A673 (cell line): ENCODE results near the gene EFHD2. TPM values are rescaled to one million over a fixed set of nuclear protein-coding genes. Genes with fewer than 3 reads are reported as not detected.
"Not testable (repeated sequence)": the region's sequence is repeated elsewhere in the genome, so short reads cannot be mapped to it uniquely, and the experiment has no call there.

Experiments
- BruUV-seq: library from RNA; stranded (reverse); fragments of 400-500 nt; replicated peaks from 2 replicates; lab custom pipeline; 2021; lab: Mats Ljungman, UMichigan
- CTCF ChIA-PET: fragments of 300-600 bp; sonication (Branson Sonifier 250); formaldehyde crosslinking; loops from one replicate; lab custom pipeline; 2022; ENCODE audit warnings: antibody characterized with exemption; lab: Charles Lee
- POLR2A ChIA-PET: fragments of 300-600 bp; sonication (Branson Sonifier 250); formaldehyde crosslinking; loops from one replicate; lab custom pipeline; 2022; ENCODE audit warnings: antibody characterized with exemption; ENCODE audit not compliant: low non-redundant PET; lab: Charles Lee
- DNase-seq: peaks from one replicate; pipeline ENCODE4 v3.0.0-alpha.2; 2015; ENCODE audit warnings: low spot score
- H3K27ac ChIP-seq: fragments of 200-600 bp; sonication (generic); 2 replicates; pipeline ENCODE4 v1.5.1; 2016; ENCODE audit warnings: mixed run types, low read depth, mild to moderate bottlenecking, mixed read lengths, antibody characterized with exemption, low read length; ENCODE audit not compliant: poor library complexity, severe bottlenecking
- H3K27me3 ChIP-seq: fragments of 200-600 bp; sonication (generic); replicated peaks from 2 replicates; pipeline ENCODE4 v1.6.1; 2017; ENCODE audit warnings: mixed run types, low read depth, mild to moderate bottlenecking, mixed read lengths, antibody characterized with exemption, low read length; ENCODE audit not compliant: insufficient read depth, poor library complexity
- H3K36me3 ChIP-seq: fragments of 200-600 bp; sonication (generic); 2 replicates; pipeline ENCODE4 v1.6.1; 2016; ENCODE audit warnings: mixed run types, mild to moderate bottlenecking, mixed read lengths, antibody characterized with exemption, low read length; ENCODE audit not compliant: insufficient read depth, poor library complexity, severe bottlenecking
- H3K4me1 ChIP-seq: fragments of 200-600 bp; sonication (generic); 2 replicates; pipeline ENCODE4 v1.6.1; 2017; ENCODE audit warnings: mixed run types, mild to moderate bottlenecking, mixed read lengths, antibody characterized with exemption, low read length; ENCODE audit not compliant: insufficient read depth, poor library complexity, severe bottlenecking
- H3K4me3 ChIP-seq: fragments of 200-600 bp; sonication (generic); 2 replicates; pipeline ENCODE4 v1.5.1; 2016; ENCODE audit warnings: low read depth, mixed run types, mild to moderate bottlenecking, mixed read lengths, low read length; ENCODE audit not compliant: poor library complexity, severe bottlenecking
- H3K9me3 ChIP-seq: fragments of 200-600 bp; sonication (generic); 2 replicates; pipeline ENCODE4 v1.6.1; 2016; ENCODE audit warnings: mixed run types, low read depth, mild to moderate bottlenecking, mixed read lengths, antibody characterized with exemption, low read length; ENCODE audit not compliant: poor library complexity, severe bottlenecking
- EZH2 ChIP-seq: fragments of 200-600 bp; sonication (generic); IDR thresholded peaks from 2 replicates; pipeline ENCODE4 v1.6.1; 2017; ENCODE audit warnings: borderline replicate concordance, low read depth, mild to moderate bottlenecking, mixed read lengths, antibody characterized with exemption, low read length; ENCODE audit not compliant: poor library complexity, severe bottlenecking
- intact Hi-C: fragments of 100-400 bp; cut with micrococcal nuclease; formaldehyde crosslinking; loops from one replicate; pipeline ENCODE4 v1.10.0; 2022; ENCODE audit not compliant: unreplicated experiment
- total RNA-seq: library from RNA; stranded (reverse); gene quantifications from 2 replicates; pipeline ENCODE4 v1.2.3, GENCODE V29; 2021
- TF ChIP-seq, protein P1 (sequence below): fragments of 300-800, 200-600 bp; sonication (generic); conservative IDR thresholded peaks from 2 replicates; pipeline ENCODE4 v1.5.1; 2017; ENCODE audit warnings: low read depth, mild to moderate bottlenecking, antibody characterized with exemption, low read length, moderate library complexity, mixed read lengths

EFHD2 gene
- total RNA-seq, 1 experiment from 2014 or later = 32.5 TPM

GRCh38 chr1:15378729-15379128 lies 31.0 kb upstream of the EFHD2 start:
- Histone ChIP-seq H3K27me3 (no peaks in the 10 kb centered on the region), H3K27ac (no peak overlapping the region), H3K4me3 (no peak overlapping the region), H3K36me3 (no peaks in the 10 kb centered on the region), H3K4me1 (no peaks in the 10 kb centered on the region), H3K9me3 (no peaks in the 10 kb centered on the region)
- CTCF ChIA-PET = no interaction called here
- BruUV-seq = no TSS peak
- POLR2A ChIA-PET = no interaction called here
- no peak for DNase-seq
- TF ChIP-seq, protein P1, sequence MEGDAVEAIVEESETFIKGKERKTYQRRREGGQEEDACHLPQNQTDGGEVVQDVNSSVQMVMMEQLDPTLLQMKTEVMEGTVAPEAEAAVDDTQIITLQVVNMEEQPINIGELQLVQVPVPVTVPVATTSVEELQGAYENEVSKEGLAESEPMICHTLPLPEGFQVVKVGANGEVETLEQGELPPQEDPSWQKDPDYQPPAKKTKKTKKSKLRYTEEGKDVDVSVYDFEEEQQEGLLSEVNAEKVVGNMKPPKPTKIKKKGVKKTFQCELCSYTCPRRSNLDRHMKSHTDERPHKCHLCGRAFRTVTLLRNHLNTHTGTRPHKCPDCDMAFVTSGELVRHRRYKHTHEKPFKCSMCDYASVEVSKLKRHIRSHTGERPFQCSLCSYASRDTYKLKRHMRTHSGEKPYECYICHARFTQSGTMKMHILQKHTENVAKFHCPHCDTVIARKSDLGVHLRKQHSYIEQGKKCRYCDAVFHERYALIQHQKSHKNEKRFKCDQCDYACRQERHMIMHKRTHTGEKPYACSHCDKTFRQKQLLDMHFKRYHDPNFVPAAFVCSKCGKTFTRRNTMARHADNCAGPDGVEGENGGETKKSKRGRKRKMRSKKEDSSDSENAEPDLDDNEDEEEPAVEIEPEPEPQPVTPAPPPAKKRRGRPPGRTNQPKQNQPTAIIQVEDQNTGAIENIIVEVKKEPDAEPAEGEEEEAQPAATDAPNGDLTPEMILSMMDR = no peak
- TF ChIP-seq EZH2 = no peak
- intact Hi-C loops = no loop called here

DNA sequence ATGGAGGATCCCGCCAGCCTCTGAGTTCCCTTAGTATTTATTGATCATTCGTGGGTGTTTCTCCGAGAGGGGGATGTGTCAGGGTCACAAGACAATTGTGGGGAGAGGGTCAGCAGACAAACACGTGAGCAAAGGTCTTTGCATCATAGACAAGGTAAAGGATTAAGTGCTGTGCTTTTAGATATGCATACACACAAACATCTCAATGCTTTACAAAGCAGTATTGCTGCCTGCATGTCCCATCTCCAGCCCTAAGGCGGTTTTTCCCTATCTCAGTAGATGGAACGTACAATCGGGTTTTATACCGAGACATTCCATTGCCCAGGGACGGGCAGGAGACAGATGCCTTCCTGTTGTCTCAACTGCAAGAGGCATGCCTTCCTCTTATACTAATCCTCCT lies 30.5 kb upstream of the EFHD2 start:
- H3K27ac ChIP-seq, H3K4me1 ChIP-seq, intact Hi-C loops, H3K27me3 ChIP-seq, POLR2A ChIA-PET, DNase-seq, H3K9me3 ChIP-seq, H3K36me3 ChIP-seq, CTCF ChIA-PET, BruUV-seq, H3K4me3 ChIP-seq: not testable (repeated sequence)

DNA sequence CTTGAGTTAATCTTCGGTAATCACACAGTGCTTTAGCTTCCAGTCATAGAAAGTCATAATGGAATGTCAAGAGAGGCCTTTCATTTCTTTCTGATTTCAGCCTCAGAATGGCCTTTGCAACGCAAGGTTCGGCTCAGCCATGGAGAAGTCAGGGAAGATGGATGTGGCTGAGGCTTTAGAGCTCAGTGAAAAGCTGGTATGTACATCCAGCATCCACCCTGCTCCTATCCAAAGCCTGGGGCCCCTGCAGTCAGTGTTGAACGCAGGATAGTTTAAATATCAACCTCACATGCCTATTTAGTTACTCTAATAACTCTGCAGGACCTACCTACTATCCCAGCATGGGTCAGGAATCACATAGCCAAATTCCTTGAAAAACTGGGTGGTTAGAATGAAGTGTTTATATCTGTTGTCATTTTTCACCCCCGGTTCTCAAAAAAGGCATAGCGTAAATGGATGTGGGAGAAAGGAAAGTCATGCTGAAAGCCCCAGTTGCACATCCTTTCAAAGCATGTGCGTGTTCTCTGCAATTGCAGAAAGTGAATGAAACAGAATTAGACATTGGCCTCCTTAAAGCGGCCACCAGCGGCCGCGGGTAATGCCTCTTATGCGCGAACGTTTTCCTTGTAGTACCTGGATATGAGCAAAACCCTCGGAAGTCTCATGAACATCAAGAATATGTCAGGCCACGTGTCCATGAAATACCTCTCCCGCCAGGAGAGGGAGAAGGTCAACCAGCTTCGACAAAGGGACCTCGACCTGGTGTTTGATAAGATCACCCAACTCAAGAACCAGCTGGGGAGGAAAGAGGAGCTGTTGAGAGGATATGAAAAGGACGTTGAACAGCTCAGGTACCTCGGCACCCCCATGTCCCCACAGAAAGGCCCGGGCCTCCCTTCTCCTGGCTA lies 28.8 kb upstream of the EFHD2 start:
- Histone ChIP-seq H3K4me1 (peaks cover 3% of the 10 kb centered on the region), H3K9me3 (no peaks in the 10 kb centered on the region), H3K27ac (no peak overlapping the region), H3K4me3 (no peak overlapping the region), H3K27me3 (no peaks in the 10 kb centered on the region), H3K36me3 (no peaks in the 10 kb centered on the region)
- ChIA-PET POLR2A (no interaction called here), CTCF (no interaction called here)
- TF ChIP-seq, protein P1 = no peak
- no peak for TF ChIP-seq EZH2
- BruUV-seq = no TSS peak
- intact Hi-C loops = no loop called here
- no peak for DNase-seq

DNA sequence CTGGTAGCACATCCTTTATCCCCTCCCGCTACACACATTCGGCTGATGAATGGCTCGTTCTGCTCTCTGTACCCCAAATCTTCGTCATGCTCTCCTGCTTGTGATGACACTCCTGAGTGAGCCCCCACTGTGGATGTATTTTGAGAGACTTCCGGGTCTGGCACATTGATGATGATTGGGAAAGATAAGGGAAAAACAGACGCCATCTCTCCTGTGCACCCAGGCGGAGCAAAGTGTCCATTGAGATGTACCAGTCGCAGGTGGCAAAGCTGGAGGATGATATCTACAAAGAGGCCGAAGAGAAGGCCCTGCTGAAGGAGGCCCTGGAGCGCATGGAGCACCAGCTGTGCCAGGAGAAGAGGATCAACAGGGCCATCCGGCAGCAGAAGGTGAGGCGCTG lies 27.9 kb upstream of the EFHD2 start:
- peaks cover 3% of the 10 kb centered on the region for H3K4me1 ChIP-seq
- no peak for TF ChIP-seq EZH2
- H3K9me3 ChIP-seq = no peaks in the 10 kb centered on the region
- H3K27me3 ChIP-seq = no peaks in the 10 kb centered on the region
- BruUV-seq = no TSS peak
- no peak for DNase-seq
- no peak overlapping the region for H3K4me3 ChIP-seq
- no peak overlapping the region for H3K27ac ChIP-seq
- intact Hi-C loops = no loop called here
- CTCF ChIA-PET = no interaction called here
- H3K36me3 ChIP-seq = no peaks in the 10 kb centered on the region
- POLR2A ChIA-PET = no interaction called here
